ENCODE results near the gene PACRG. TPM values are rescaled to one million over a fixed set of nuclear protein-coding genes. Genes with fewer than 3 reads are reported as not detected.

Gene PACRG
- total RNA-seq, 1 experiment from 2014 or later: not detected

DNA sequence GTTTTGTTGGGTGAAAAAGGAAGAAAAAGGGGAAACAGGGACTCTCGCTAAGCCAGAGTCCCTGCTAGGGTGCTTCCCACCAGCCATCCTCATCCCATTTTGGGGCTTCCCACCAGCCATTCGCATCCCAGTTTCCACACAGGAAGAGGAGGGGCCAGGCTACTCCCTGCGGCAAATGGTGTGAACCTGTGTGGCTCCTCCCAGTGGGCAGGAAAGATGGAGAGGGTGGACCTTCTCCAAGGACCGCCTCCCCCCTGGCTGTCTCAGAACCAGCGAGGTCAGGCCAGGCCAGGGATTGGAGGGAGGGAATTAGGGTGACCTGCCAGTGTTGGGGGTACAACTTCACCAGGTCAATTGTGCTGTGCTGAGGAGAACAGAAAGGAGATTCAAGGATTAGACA is 326.9 kb downstream of the PACRG start:
- DNase-seq: no peak
- Histone ChIP-seq H3K9me3 (no peaks in the 10 kb centered on the region), H3K4me3 (ENCODE audit: low read depth, low read length) (no peak overlapping the region), H3K36me3 (ENCODE audit: control insufficient read depth, insufficient read depth, low read length) (no peaks in the 10 kb centered on the region), H3K27me3 (replicated peaks; ENCODE audit: control insufficient read depth, insufficient read depth, low read length) (no peaks in the 10 kb centered on the region), H3K4me1 (no peaks in the 10 kb centered on the region)
- Mint-ChIP-seq H3K27ac (ENCODE audit: unreplicated experiment) (no peak overlapping the region), H3K9me3 (ENCODE audit: unreplicated experiment) (peaks cover 15% of the 10 kb centered on the region), H3K4me3 (ENCODE audit: unreplicated experiment) (no peak overlapping the region), H3K27me3 (ENCODE audit: insufficient read depth, unreplicated experiment) (peaks cover 5% of the 10 kb centered on the region), H3K36me3 (ENCODE audit: insufficient read depth, unreplicated experiment) (no peaks in the 10 kb centered on the region), H3K4me1 (ENCODE audit: low read depth, unreplicated experiment) (no peaks in the 10 kb centered on the region)
- BruUV-seq (replicated peaks): no TSS peak
- ChIA-PET POLR2A (no interaction called here), CTCF (no interaction called here)
- TF ChIP-seq, protein P1, sequence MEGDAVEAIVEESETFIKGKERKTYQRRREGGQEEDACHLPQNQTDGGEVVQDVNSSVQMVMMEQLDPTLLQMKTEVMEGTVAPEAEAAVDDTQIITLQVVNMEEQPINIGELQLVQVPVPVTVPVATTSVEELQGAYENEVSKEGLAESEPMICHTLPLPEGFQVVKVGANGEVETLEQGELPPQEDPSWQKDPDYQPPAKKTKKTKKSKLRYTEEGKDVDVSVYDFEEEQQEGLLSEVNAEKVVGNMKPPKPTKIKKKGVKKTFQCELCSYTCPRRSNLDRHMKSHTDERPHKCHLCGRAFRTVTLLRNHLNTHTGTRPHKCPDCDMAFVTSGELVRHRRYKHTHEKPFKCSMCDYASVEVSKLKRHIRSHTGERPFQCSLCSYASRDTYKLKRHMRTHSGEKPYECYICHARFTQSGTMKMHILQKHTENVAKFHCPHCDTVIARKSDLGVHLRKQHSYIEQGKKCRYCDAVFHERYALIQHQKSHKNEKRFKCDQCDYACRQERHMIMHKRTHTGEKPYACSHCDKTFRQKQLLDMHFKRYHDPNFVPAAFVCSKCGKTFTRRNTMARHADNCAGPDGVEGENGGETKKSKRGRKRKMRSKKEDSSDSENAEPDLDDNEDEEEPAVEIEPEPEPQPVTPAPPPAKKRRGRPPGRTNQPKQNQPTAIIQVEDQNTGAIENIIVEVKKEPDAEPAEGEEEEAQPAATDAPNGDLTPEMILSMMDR (IDR thresholded peaks at IDR 0.05; ENCODE audit: insufficient read depth in 1 of 2, low read depth in 1 of 2, low read length in 1 of 2, severe bottlenecking in 1 of 2, unreplicated experiment in 1 of 2): no peak
- intact Hi-C loops (cut with micrococcal nuclease; ENCODE audit: unreplicated experiment): no loop called here

DNA sequence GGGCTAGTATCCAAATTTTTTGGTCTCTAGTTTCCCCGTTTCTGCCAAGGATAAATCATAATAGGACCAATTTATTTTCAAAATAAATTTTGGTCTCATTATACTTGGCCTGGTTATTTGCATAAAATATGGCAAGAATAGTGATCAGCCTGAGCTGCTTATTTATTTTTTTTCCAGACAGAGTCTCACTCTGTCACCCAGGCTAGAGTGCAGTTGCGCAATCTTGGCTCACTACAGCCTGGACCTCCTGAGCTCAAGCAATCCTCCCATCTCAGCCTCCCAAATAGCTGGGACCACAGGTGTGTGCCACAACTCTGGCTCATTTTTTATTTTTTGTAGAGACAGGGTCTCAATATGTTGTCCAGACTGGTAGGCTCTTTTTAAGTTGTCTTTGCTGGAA is 329.5 kb downstream of the PACRG start:
- H3K27me3 Mint-ChIP-seq (ENCODE audit: insufficient read depth, unreplicated experiment): no peaks in the 10 kb centered on the region
- intact Hi-C loops (cut with micrococcal nuclease; ENCODE audit: unreplicated experiment): no loop called here

DNA sequence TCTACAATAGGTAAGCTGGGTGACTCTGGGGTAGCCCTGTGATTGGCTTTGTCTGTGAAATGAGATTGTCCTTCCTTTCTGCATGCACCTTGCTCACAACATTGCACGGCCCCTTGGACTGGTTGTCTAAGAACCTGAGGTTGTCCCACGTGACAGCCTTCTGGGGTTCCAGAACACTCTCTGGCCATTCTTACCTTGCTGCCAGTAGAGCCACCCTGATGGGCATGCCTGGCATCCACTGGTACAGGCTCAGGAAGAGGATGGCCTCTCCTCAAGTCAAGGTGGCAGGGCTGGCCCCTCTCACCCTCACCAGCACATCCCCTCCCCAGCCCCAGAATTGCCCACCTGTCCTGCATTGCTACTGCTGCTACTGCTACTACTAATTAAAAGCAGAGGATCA is 335.0 kb downstream of the PACRG start:
- no peak overlapping the region for H3K27ac Mint-ChIP-seq (ENCODE audit: unreplicated experiment)
- H3K27me3 ChIP-seq (replicated peaks; ENCODE audit: control insufficient read depth, insufficient read depth, low read length): no peaks in the 10 kb centered on the region
- H3K36me3 Mint-ChIP-seq (ENCODE audit: insufficient read depth, unreplicated experiment): no peaks in the 10 kb centered on the region
- no peak overlapping the region for H3K4me3 ChIP-seq (ENCODE audit: low read depth, low read length)
- H3K9me3 ChIP-seq: no peaks in the 10 kb centered on the region
- H3K4me1 Mint-ChIP-seq (ENCODE audit: low read depth, unreplicated experiment): no peaks in the 10 kb centered on the region
- no peak for DNase-seq
- CTCF ChIA-PET: no interaction called here
- TF ChIP-seq, protein P1 (IDR thresholded peaks at IDR 0.05; ENCODE audit: insufficient read depth in 1 of 2, low read depth in 1 of 2, low read length in 1 of 2, severe bottlenecking in 1 of 2, unreplicated experiment in 1 of 2): no peak
- H3K9me3 Mint-ChIP-seq (ENCODE audit: unreplicated experiment): no peaks in the 10 kb centered on the region
- H3K4me1 ChIP-seq: no peaks in the 10 kb centered on the region
- no peaks in the 10 kb centered on the region for H3K36me3 ChIP-seq (ENCODE audit: control insufficient read depth, insufficient read depth, low read length)
- intact Hi-C loops (cut with micrococcal nuclease; ENCODE audit: unreplicated experiment): no loop called here
- peaks cover 8% of the 10 kb centered on the region for H3K27me3 Mint-ChIP-seq (ENCODE audit: insufficient read depth, unreplicated experiment)
- no TSS peak for BruUV-seq (replicated peaks)
- POLR2A ChIA-PET: no interaction called here
- no peak overlapping the region for H3K4me3 Mint-ChIP-seq (ENCODE audit: unreplicated experiment)

More for the DNA sequence above, 329.5 kb downstream of the PACRG start:
- no peak for DNase-seq
- BruUV-seq (replicated peaks): no TSS peak
- CTCF ChIA-PET: no interaction called here
- H3K27me3 ChIP-seq (replicated peaks; ENCODE audit: control insufficient read depth, insufficient read depth, low read length): no peaks in the 10 kb centered on the region
- POLR2A ChIA-PET: no interaction called here
- H3K36me3 ChIP-seq (ENCODE audit: control insufficient read depth, insufficient read depth, low read length): no peaks in the 10 kb centered on the region
- Mint-ChIP-seq H3K27ac (ENCODE audit: unreplicated experiment) (no peak overlapping the region), H3K4me3 (ENCODE audit: unreplicated experiment) (no peak overlapping the region), H3K4me1 (ENCODE audit: low read depth, unreplicated experiment) (no peaks in the 10 kb centered on the region), H3K36me3 (ENCODE audit: insufficient read depth, unreplicated experiment) (no peaks in the 10 kb centered on the region), H3K9me3 (ENCODE audit: unreplicated experiment) (peaks cover 10% of the 10 kb centered on the region)
- no peaks in the 10 kb centered on the region for H3K9me3 ChIP-seq
- H3K4me3 ChIP-seq (ENCODE audit: low read depth, low read length): no peak overlapping the region
- H3K4me1 ChIP-seq: no peaks in the 10 kb centered on the region
- TF ChIP-seq, protein P1 (IDR thresholded peaks at IDR 0.05; ENCODE audit: insufficient read depth in 1 of 2, low read depth in 1 of 2, low read length in 1 of 2, severe bottlenecking in 1 of 2, unreplicated experiment in 1 of 2): no peak

Data from Caco-2 (cell line).